A673 (cell line): ENCODE data around the gene CEMIP2.

Source experiments
- EZH2 ChIP-seq: fragments of 200-600 bp; sonication (generic); IDR thresholded peaks from 2 replicates; pipeline ENCODE4 v1.6.1; 2017; ENCODE audit warnings: borderline replicate concordance, low read depth, mild to moderate bottlenecking, mixed read lengths, antibody characterized with exemption, low read length; ENCODE audit not compliant: poor library complexity, severe bottlenecking
- TF ChIP-seq, protein P1 (sequence below): fragments of 300-800, 200-600 bp; sonication (generic); conservative IDR thresholded peaks from 2 replicates; pipeline ENCODE4 v1.5.1; 2017; ENCODE audit warnings: low read depth, mild to moderate bottlenecking, antibody characterized with exemption, low read length, moderate library complexity, mixed read lengths

DNA sequence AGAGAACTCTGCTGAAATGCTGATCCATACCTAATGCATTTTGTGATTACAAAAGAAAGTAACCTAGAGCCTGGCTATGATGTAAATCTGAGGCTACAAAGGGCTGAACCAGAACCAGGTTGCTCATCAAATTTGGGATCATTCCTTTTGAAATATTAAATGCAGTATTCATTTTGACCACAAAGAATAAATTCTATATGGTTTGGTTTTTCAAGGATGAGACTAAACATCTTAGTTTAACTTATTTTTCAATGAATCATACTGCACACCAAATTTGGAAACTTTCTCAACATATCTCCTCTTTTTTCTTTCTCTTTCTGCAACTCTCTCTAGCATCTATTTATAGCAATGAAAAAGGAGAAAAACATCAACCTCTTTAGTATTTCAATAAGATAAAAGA lies 46.5 kb downstream of the CEMIP2 start:
- TF ChIP-seq, protein P1, sequence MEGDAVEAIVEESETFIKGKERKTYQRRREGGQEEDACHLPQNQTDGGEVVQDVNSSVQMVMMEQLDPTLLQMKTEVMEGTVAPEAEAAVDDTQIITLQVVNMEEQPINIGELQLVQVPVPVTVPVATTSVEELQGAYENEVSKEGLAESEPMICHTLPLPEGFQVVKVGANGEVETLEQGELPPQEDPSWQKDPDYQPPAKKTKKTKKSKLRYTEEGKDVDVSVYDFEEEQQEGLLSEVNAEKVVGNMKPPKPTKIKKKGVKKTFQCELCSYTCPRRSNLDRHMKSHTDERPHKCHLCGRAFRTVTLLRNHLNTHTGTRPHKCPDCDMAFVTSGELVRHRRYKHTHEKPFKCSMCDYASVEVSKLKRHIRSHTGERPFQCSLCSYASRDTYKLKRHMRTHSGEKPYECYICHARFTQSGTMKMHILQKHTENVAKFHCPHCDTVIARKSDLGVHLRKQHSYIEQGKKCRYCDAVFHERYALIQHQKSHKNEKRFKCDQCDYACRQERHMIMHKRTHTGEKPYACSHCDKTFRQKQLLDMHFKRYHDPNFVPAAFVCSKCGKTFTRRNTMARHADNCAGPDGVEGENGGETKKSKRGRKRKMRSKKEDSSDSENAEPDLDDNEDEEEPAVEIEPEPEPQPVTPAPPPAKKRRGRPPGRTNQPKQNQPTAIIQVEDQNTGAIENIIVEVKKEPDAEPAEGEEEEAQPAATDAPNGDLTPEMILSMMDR, result no peak
- no peak for TF ChIP-seq EZH2
